Activated B cell treated with CpG ODN at 0.5 μM for 24 hours (primary cell): ENCODE results near the gene CAPN7. TPM values are rescaled to one million over a fixed set of nuclear protein-coding genes. Genes with fewer than 3 reads are reported as not detected.

ENCODE experiments used
- ATAC-seq: fragments of 200-7000 bp; cut with Tn5 transposase; one replicate; pipeline ENCODE4 v1.10.0; 2021; ENCODE audit warnings: low read depth, mild to moderate bottlenecking, moderate library complexity
- CTCF ChIA-PET: fragments of 350-600 bp; sonication (Branson Sonifier 250); formaldehyde crosslinking; loops from one replicate; lab custom pipeline; 2021; ENCODE audit warnings: antibody characterized with exemption; lab: Charles Lee
- POLR2A ChIA-PET: fragments of 350-600 bp; sonication (Branson Sonifier 250); formaldehyde crosslinking; loops from one replicate; lab custom pipeline; 2021; ENCODE audit warnings: antibody characterized with exemption; lab: Charles Lee
- DNase-seq: peaks from one replicate; pipeline ENCODE4 v3.0.0; 2022
- H3K27ac Mint-ChIP-seq: one replicate; pipeline ENCODE4 v1.8.0; 2020; ENCODE audit warnings: mixed read lengths
- H3K27me3 Mint-ChIP-seq: one replicate; pipeline ENCODE4 v1.8.0; 2021; ENCODE audit warnings: mixed read lengths
- H3K36me3 Mint-ChIP-seq: one replicate; pipeline ENCODE4 v1.8.0; 2021; ENCODE audit warnings: low read depth, mixed read lengths
- H3K4me1 Mint-ChIP-seq: one replicate; pipeline ENCODE4 v1.8.0; 2021; ENCODE audit warnings: mixed read lengths
- H3K4me3 Mint-ChIP-seq: one replicate; pipeline ENCODE4 v1.8.0; 2020; ENCODE audit warnings: mild to moderate bottlenecking, mixed read lengths
- H3K9me3 Mint-ChIP-seq: one replicate; pipeline ENCODE4 v1.8.0; 2020; ENCODE audit warnings: mixed read lengths
- CTCF ChIP-seq: fragments of 200-600 bp; IDR thresholded peaks from one replicate; pipeline ENCODE4 v1.8.0; 2022; ENCODE audit warnings: antibody characterized with exemption, mild to moderate bottlenecking
- intact Hi-C: fragments of 100-400 bp; cut with micrococcal nuclease; formaldehyde crosslinking; loops from one replicate; pipeline ENCODE4 v1.15.1; 2024
- total RNA-seq: library from RNA; stranded (reverse); gene quantifications from 2 replicates; pipeline ENCODE4 v1.2.3, GENCODE V29; 2022

Gene CAPN7
- total RNA-seq, 1 donor from 2014 or later, result 45.1 TPM

GRCh38 chr3:15300323-15301078, 94.5 kb downstream of the CAPN7 start:
- Mint-ChIP-seq H3K27me3 (no peaks in the 10 kb centered on the region), H3K4me1 (peaks cover 86% of the 10 kb centered on the region), H3K9me3 (no peaks in the 10 kb centered on the region), H3K36me3 (peaks cover 61% of the 10 kb centered on the region), H3K4me3 (no peak overlapping the region), H3K27ac (peak overlapping the region; percentile 72)
- intact Hi-C loops, result loop anchor here (2.0 kb wide), 1 partner anchor 16 kb away; no protein-coding TSS in a partner anchor
- ATAC-seq (no peak), DNase-seq (no peak)
- no peak for TF ChIP-seq CTCF
- ChIA-PET CTCF (interaction anchor here (1.0 to 1.9 kb wide), 3 partner anchors 10 to 84 kb away, joined by 3 to 5 read pairs (median 3); no protein-coding TSS in a partner anchor), POLR2A (interaction anchor here (0.6 to 1.4 kb wide), 5 partner anchors 9 to 85 kb away, joined by 3 to 4 read pairs (median 4); no protein-coding TSS in a partner anchor)

DNA sequence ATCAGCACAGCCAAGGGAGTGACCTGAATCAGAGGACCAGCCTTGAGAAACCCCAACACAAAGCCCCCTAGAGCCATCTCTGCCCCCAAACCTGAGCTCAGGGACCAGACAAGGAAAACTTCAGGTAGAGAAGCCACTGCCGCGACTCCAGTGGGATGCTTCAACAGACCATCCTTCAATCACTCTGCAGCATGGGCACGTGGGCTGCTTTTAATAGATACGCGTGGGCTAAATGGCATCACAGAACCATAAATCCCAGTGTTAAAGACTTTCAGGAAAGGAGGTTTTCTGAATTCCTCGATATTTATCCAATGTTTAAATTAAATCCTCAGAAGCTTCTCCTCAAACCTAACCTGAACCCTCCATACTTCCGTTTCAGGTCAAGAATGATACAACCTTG, 95.7 kb downstream of the CAPN7 start:
- ChIA-PET POLR2A (interaction anchor here (0.8 to 1.0 kb wide), 2 partner anchors 8 to 19 kb away, joined by 3 to 4 read pairs; no protein-coding TSS in a partner anchor), CTCF (interaction anchor here (1.9 kb wide), 1 partner anchor 23 kb away, joined by 5 read pairs; no protein-coding TSS in a partner anchor)
- Mint-ChIP-seq H3K27ac (peak overlapping the region; percentile 72), H3K4me3 (no peak overlapping the region), H3K36me3 (peaks cover 67% of the 10 kb centered on the region), H3K27me3 (no peaks in the 10 kb centered on the region), H3K4me1 (peaks cover 86% of the 10 kb centered on the region), H3K9me3 (no peaks in the 10 kb centered on the region)
- DNase-seq (no peak), ATAC-seq (no peak)
- TF ChIP-seq CTCF, result no peak
- intact Hi-C loops, result loop anchor here (2.0 kb wide), 1 partner anchor 15 kb away; no protein-coding TSS in a partner anchor

Other genes starting within 250 kb of the CAPN7 start
- gene MRPS25, start 140.9 kb upstream of the CAPN7 start, total RNA-seq, result 72.4 and 85.9 TPM in 2 replicates
- 19.8 and 29.0 TPM in 2 replicates for gene RBSN, start 107.1 kb upstream of the CAPN7 start, total RNA-seq
- gene SH3BP5, start 126.3 kb downstream of the CAPN7 start, total RNA-seq, result 60.5 and 66.0 TPM in 2 replicates
- gene METTL6, start 221.3 kb downstream of the CAPN7 start, total RNA-seq, result 18.7 and 20.2 TPM in 2 replicates
- gene EAF1, start 221.4 kb downstream of the CAPN7 start, total RNA-seq, result 19.2 and 19.7 TPM in 2 replicates